Endothelial cell of umbilical vein (primary cell): ENCODE data around the gene KDM5B. TPM values are rescaled to one million over a fixed set of nuclear protein-coding genes. Genes with fewer than 3 reads are reported as not detected.

Experiments
- BruUV-seq: library from RNA; stranded (reverse); fragments of 400-500 nt; replicated peaks from 2 replicates; lab custom pipeline; 2021; lab: Mats Ljungman, UMichigan
- CTCF ChIA-PET: fragments of 300-600, 350-600 bp; sonication (Branson Sonifier 250); formaldehyde crosslinking; loops from one replicate; lab custom pipeline; 2021; ENCODE audit warnings: antibody characterized with exemption, inconsistent platforms; lab: Charles Lee
- POLR2A ChIA-PET: fragments of 300-600, 350-600 bp; sonication (Branson Sonifier 250); formaldehyde crosslinking; loops from one replicate; lab custom pipeline; 2021; ENCODE audit warnings: antibody characterized with exemption, inconsistent platforms; lab: Charles Lee
- DNase-seq: peaks from one replicate; pipeline ENCODE4 v3.0.0-alpha.2; 2011; ENCODE audit warnings: low read depth, low spot score
- FAIRE-seq: peaks from 2 replicates; lab custom pipeline; 2011; peaks lifted over from hg19 to GRCh38; lab: Jason Lieb, UNC
- H2AFZ ChIP-seq: 2 replicates; pipeline ENCODE4 v1.6.0; 2012; ENCODE audit warnings: low read depth, low read length, control low read depth, inconsistent platforms
- H3K27ac ChIP-seq: 2 replicates; pipeline ENCODE4 v1.5.1; 2011; ENCODE audit warnings: low read depth, mild to moderate bottlenecking, control low read depth, low read length, moderate library complexity; ENCODE audit not compliant: insufficient read depth
- H3K27me3 ChIP-seq, 2 experiments: 2 replicates each; pipeline versions ENCODE4 v1.6.0 to v1.6.1; 2011; ENCODE audit warnings: low read length in 2 of 2, mixed read lengths in 1 of 2; ENCODE audit not compliant: control insufficient read depth in 2 of 2, insufficient read depth in 2 of 2
- H3K36me3 ChIP-seq, 2 experiments: 2 replicates in 1 of 2; 3 replicates in 1 of 2; pipeline ENCODE4 v1.5.1; 2011; ENCODE audit warnings: low read length in 2 of 2, mild to moderate bottlenecking in 1 of 2, moderate library complexity in 1 of 2; ENCODE audit not compliant: control insufficient read depth in 2 of 2, insufficient read depth in 2 of 2; ENCODE audit errors: extremely low read depth in 1 of 2
- H3K4me1 ChIP-seq: 3 replicates; pipeline ENCODE4 v1.5.1; 2011; ENCODE audit warnings: mild to moderate bottlenecking, low read length; ENCODE audit not compliant: control insufficient read depth, insufficient read depth; ENCODE audit errors: extremely low read depth
- H3K4me2 ChIP-seq: 2 replicates; pipeline ENCODE4 v1.6.1; 2011; ENCODE audit warnings: low read length, control low read depth, mixed read lengths; ENCODE audit not compliant: insufficient read depth
- H3K4me3 ChIP-seq, 3 experiments: fragments of 200-600 bp in 1 of 3; sonication (generic), shearing (Covaris generic) in 1 of 3; replicated peaks in 1 of 3; 2 replicates each; pipeline ENCODE4 v1.5.1; 2011 to 2016; ENCODE audit warnings: control low read depth in 3 of 3, low read length in 3 of 3, mild to moderate bottlenecking in 2 of 3, inconsistent platforms in 1 of 3, low read depth in 1 of 3, moderate library complexity in 1 of 3; ENCODE audit not compliant: insufficient read depth in 1 of 3
- H3K79me2 ChIP-seq: 2 replicates; pipeline ENCODE4 v1.6.0; 2012; ENCODE audit warnings: low read length, inconsistent platforms; ENCODE audit not compliant: control insufficient read depth, insufficient read depth
- H3K9ac ChIP-seq: replicated peaks from 2 replicates; pipeline ENCODE3; 2011; ENCODE audit warnings: low read length, control low read depth; ENCODE audit not compliant: insufficient read depth; ENCODE audit errors: extremely low read depth
- H3K9me1 ChIP-seq: replicated peaks from 3 replicates; pipeline ENCODE4 v1.6.0; 2011; ENCODE audit warnings: mild to moderate bottlenecking, low read length; ENCODE audit not compliant: control insufficient read depth, insufficient read depth; ENCODE audit errors: extremely low read depth
- H3K9me3 ChIP-seq: replicated peaks from 2 replicates; pipeline ENCODE4 v1.5.1; 2012; ENCODE audit warnings: low read length, inconsistent platforms; ENCODE audit not compliant: control insufficient read depth, insufficient read depth
- H4K20me1 ChIP-seq: replicated peaks from 2 replicates; pipeline ENCODE3; 2011; ENCODE audit warnings: mild to moderate bottlenecking, low read length; ENCODE audit not compliant: control insufficient read depth, insufficient read depth; ENCODE audit errors: extremely low read depth
- EZH2 ChIP-seq: IDR thresholded peaks from 2 replicates; pipeline ENCODE4 v1.6.1; 2012; ENCODE audit warnings: borderline replicate concordance, low read depth, mild to moderate bottlenecking, moderate library complexity, low read length, inconsistent platforms; ENCODE audit not compliant: severe bottlenecking
- FOS ChIP-seq: IDR thresholded peaks from 2 replicates; pipeline ENCODE4 v1.6.1; 2011; ENCODE audit warnings: mild to moderate bottlenecking, low read length, moderate library complexity, borderline replicate concordance; ENCODE audit not compliant: insufficient read depth
- GATA2 ChIP-seq: IDR thresholded peaks from 2 replicates; pipeline ENCODE4 v1.7.0; 2011; ENCODE audit warnings: low read depth, mild to moderate bottlenecking, moderate library complexity, mixed read lengths, low read length; ENCODE audit not compliant: insufficient read length, insufficient read depth
- JUN ChIP-seq: IDR thresholded peaks from 2 replicates; pipeline ENCODE4 v1.6.1; 2011; ENCODE audit warnings: borderline replicate concordance, low read depth; ENCODE audit not compliant: insufficient read length, insufficient read depth
- MYC ChIP-seq: IDR thresholded peaks from one replicate; pipeline ENCODE4 v1.6.1; 2011; ENCODE audit warnings: mild to moderate bottlenecking, low read depth, low read length
- POLR2A ChIP-seq: IDR thresholded peaks from 2 replicates; pipeline ENCODE4 v1.6.1; 2012; ENCODE audit warnings: low read depth, mild to moderate bottlenecking, control low read depth, low read length
- POLR2AphosphoS5 ChIP-seq: IDR thresholded peaks from 2 replicates; pipeline ENCODE4 v1.6.1; 2012; ENCODE audit warnings: low read depth, mild to moderate bottlenecking, control low read depth, low read length, moderate library complexity; ENCODE audit not compliant: insufficient read depth
- dilution Hi-C: fragments of 300-500 bp; cut with MboI; formaldehyde crosslinking; loops from one replicate; pipeline ENCODE4 v1.15.0; 2019; ENCODE audit warnings: low sequenced_read_pairs; ENCODE audit not compliant: extremely low pct_ligation_motif_present
- intact Hi-C: fragments of 100-400 bp; cut with micrococcal nuclease; formaldehyde crosslinking; loops from one replicate; pipeline ENCODE4 v1.10.0; 2022
- polyA plus RNA-seq, 4 experiments: library from polyadenylated mRNA; depleted of rRNA in 3 of 4; stranded (reverse) in 3 of 4; unstranded in 1 of 4; fragments of >200 nt; gene quantifications; 2 replicates each; pipeline versions ENCODE4 v1.2.1 to v1.2.3, GENCODE V29; 2011 to 2012; ENCODE audit warnings: missing spikeins in 1 of 4
- total RNA-seq: library from RNA; stranded (reverse); gene quantifications from 2 replicates; pipeline ENCODE4 v1.2.3, GENCODE V29; 2021
- TF ChIP-seq, protein P1 (sequence below): IDR thresholded peaks from 2 replicates; pipeline ENCODE4 v1.6.1; 2011; ENCODE audit not compliant: insufficient read depth, insufficient read length
- TF ChIP-seq, protein P2 (sequence below), 2 donors: IDR thresholded peaks; 1 replicate in 1 of 2; 2 replicates in 1 of 2; pipeline ENCODE4 v1.5.1; 2011; ENCODE audit warnings: low read length in 2 of 2, mild to moderate bottlenecking in 2 of 2, moderate library complexity in 2 of 2, control low read depth in 1 of 2, inconsistent platforms in 1 of 2, low read depth in 1 of 2; ENCODE audit not compliant: insufficient read depth in 1 of 2; ENCODE audit errors: extremely low read depth in 1 of 2

KDM5B gene
- total and polyA plus RNA-seq, 2 donors (not counting 3 experiments of a cell fraction or from before 2014, with no cell fraction given): 25.2 to 65.5 TPM

DNA sequence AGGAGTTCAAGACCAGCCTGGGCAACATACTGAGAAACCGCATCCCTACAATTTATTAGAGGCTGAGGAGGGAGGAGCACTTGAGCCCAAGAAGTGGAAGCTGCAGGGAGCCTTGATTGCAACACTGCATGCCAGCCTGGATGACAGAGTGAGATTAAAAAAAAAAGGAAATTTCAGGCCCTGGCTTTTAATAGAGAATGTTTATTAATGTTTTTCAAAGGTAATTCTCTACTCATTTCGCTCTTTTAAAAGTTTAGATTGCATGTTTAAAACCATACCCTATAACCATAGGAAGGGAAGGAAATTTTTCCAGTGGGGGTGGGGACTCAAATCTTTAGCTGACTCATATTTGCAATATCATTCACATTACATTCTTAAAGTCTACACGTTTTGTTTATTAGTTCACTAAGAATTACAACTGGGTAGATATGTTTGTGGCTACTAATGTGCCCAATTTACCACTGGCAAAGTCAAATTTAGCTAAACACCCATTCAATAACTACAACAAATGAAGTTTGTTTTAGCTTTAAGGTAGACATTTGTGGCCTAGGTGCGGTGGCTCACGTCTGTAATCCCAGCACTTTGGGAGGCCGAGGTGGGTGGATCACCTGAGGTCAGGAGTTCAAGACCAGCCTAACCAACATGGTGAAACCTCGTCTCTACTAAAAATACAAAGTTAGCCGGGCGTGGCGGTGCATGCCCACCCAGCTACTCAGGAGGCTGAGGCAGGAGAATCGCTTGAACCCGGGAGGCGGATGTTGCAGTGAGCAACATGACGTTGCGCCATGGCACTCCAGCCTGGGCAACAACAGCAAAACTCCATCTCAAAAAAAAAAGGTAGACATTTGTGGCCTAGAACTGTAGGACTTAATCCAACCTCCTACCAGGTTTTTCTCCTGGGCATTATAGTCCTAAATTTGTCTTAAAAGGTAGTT is 5.0 kb downstream of the KDM5B start:
- H4K20me1 ChIP-seq: peaks cover 15% of the 10 kb centered on the region
- BruUV-seq: no TSS peak
- H3K9me1 ChIP-seq: peaks cover 2% of the 10 kb centered on the region
- FAIRE-seq (no peak), DNase-seq (peak; percentile 10)
- peaks cover 0 to 2% of the 10 kb centered on the region in 2 experiments for H3K36me3 ChIP-seq
- POLR2A ChIA-PET: no interaction called here
- H3K4me2 ChIP-seq: no peak overlapping the region
- H3K9me3 ChIP-seq: no peaks in the 10 kb centered on the region
- H3K27me3 ChIP-seq: no peaks in the 10 kb centered on the region
- no peak overlapping the region for H3K27ac ChIP-seq
- CTCF ChIA-PET: no interaction called here
- peaks cover 86% of the 10 kb centered on the region for H3K79me2 ChIP-seq
- TF ChIP-seq MYC (no peak), FOS (no peak), POLR2A (no peak), JUN (no peak), EZH2 (no peak), GATA2 (no peak), POLR2AphosphoS5 (no peak)
- TF ChIP-seq, protein P1, sequence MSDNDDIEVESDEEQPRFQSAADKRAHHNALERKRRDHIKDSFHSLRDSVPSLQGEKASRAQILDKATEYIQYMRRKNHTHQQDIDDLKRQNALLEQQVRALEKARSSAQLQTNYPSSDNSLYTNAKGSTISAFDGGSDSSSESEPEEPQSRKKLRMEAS: no peak
- TF ChIP-seq, protein P2, sequence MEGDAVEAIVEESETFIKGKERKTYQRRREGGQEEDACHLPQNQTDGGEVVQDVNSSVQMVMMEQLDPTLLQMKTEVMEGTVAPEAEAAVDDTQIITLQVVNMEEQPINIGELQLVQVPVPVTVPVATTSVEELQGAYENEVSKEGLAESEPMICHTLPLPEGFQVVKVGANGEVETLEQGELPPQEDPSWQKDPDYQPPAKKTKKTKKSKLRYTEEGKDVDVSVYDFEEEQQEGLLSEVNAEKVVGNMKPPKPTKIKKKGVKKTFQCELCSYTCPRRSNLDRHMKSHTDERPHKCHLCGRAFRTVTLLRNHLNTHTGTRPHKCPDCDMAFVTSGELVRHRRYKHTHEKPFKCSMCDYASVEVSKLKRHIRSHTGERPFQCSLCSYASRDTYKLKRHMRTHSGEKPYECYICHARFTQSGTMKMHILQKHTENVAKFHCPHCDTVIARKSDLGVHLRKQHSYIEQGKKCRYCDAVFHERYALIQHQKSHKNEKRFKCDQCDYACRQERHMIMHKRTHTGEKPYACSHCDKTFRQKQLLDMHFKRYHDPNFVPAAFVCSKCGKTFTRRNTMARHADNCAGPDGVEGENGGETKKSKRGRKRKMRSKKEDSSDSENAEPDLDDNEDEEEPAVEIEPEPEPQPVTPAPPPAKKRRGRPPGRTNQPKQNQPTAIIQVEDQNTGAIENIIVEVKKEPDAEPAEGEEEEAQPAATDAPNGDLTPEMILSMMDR (IDR thresholded peaks at IDR 0.05; ENCODE audit: extremely low read depth in 1 of 2, insufficient read depth in 1 of 2, low read depth in 1 of 2, low read length in 2 of 2): no peak
- H2AFZ ChIP-seq: no peak overlapping the region
- H3K9ac ChIP-seq: no peak overlapping the region
- peaks cover 2% of the 10 kb centered on the region for H3K4me1 ChIP-seq
- dilution Hi-C loops: no loop called here
- H3K4me3 ChIP-seq: no peak overlapping the region
- intact Hi-C loops: no loop called here
